Measurements from ENCODE around the gene CDRT15. TPM values are rescaled to one million over a fixed set of nuclear protein-coding genes. Genes with fewer than 3 reads are reported as not detected.

CDRT15 gene
- not detected in 2 replicates for total RNA-seq

DNA sequence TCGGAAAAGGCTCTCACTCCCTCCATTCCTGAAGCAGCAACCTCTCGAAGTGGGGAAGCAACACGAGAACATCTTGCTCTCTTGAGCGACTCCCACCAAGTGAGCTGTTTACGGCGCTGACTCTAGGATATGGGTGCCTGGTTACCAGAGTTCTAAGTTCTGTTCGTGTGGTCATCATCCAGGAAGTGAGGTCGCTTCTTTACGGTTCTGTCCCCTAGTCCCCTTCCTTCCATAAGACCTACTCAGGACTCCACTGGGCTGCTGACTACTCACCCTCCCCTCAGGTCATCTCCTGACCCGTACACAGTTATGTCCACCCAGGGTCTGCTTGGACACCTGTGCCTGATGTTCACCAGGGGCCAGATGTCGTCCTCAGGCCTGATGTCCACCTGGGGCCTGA lies at the start of gene CDRT15:
Gene CDRT15, minus strand, starts transcription at position 101 of the 400 bp plus-strand sequence. Its CDS starts 29 bp downstream, at position 72.

Other genes starting within 250 kb of the CDRT15 start
- gene COX10, start 167.4 kb downstream of the CDRT15 start, total RNA-seq: 10.2 and 11.0 TPM in 2 replicates
- 2.0 and 3.5 TPM in 2 replicates for gene HS3ST3B1, start 64.2 kb upstream of the CDRT15 start, total RNA-seq